NCI-H146 (cell line): ENCODE results near the gene LY86.
"Not testable (repeated sequence)": the region's sequence is repeated elsewhere in the genome, so short reads cannot be mapped to it uniquely, and the experiment has no call there.

Experiments
- DNase-seq: peaks from one replicate; lab custom pipeline; 2025; lab: John Stamatoyannopoulos, UW

LY86 gene

DNA sequence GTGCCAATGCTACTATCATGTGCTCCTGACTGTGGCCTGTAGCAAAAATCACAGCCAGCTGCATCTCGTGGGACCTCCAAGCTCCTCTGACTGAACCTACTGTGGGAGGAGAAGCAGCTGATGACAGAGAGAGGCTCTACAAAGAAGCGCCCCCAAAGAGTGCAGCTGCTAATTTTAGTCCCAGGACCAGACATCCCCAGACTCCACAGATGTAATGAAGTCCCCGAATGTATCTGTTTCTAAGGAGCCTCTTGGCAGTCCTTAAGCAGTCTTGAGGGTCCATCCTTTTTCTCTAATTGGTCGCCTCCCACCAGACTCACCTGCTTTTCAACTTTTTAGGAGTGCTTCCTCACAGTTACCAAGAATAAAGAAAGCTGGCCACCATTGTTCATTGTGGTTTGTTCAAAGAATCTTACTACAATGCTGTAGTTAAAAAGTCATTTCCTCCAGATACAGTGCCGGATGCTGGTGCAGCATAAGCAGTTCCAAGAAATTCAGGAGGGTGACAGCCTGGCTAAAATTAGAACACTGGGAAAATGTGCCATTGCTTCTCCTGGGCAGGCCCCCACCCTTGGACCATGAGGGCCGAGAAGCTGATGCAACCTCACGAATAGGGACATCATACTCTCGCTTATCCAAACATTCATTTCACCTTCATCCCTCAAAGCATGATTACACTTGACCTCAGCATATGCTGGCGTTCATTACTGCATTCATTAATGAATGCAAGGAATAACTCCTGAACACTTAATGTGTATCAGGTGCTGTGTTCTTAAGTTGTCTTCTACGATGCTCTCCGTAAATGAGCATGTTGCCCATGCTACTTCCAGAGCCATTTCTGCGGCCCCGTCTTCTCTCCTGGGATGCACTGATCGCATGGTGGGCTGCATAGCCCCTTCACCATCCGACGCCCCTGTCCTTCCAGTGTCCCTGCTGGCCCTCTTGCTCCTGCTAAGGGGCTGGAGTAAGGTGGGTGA is 66.4 kb downstream of the LY86 start:
- no peak for DNase-seq

GRCh38 chr6:6655805-6656251 is 67.3 kb downstream of the LY86 start:
- no peak for DNase-seq

DNA sequence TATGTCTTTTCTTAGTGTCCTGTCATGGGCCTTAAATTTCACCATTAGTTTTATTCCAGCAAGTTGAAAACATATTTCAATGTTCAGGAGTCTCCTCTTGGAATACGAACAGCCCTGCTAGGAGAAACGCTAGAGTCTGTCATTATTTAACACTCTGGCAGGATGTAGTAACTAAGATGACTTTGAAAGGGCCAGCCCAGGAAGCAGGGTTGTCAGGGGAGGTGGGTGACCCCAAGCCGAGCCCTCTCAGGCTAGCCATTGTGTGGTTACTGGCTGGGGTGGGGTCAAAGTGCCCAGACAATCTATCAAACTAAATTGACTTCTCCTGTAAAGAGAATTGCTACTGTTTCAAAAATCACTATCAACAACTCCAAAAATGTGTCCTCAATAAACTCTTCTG is 67.8 kb downstream of the LY86 start:
- no peak for DNase-seq

DNA sequence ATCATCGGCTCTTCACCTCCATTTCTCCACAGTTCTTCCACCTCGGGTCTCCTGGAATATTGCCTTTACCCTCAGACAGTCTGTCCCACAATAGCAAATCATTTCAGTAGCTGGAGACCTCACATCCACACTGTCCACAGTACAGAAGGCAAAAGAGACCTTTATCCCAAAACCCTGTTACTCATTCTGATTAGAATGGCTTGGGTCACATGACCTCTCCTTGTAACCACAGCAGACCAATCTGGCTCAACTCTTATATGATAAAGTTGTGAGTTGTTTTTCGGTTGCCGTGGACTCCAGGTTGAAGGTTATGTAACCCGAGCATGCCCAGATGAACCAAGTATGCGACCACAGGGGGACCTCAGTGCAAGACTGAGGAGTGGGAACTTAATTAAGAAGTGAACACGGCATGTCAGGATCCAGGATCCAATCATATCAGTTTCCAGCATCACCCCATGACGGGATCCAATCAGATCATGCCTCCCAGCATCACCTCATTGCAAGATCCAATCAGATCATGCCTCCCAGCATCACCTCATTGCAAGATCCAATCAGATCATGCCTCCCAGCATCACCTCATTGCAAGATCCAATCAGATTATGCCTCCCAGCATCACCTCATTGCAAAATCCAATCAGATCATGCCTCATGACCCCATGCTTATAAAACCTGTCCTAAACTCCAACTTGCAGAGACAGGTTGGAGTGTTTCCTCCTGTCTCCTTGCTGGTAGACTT is 68.7 kb downstream of the LY86 start:
- no peak for DNase-seq

DNA sequence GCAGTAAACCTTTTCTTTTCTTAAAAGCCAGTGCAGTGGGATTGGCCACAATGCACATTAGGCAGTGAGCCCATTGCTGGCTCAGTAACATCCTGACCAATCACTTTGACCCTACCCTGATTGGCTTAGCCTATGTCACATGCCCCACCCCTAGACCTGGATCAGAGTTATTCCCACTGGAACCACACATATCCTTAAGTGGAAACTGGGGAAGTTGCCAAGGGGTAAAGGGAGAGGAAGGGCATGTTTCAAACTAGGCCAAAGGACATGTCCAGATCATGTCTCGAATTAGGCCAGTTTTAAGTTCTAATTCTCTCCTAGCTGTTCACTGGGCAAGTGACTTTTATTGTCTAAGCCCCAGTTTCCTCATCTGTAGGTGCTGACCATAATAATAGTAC is 69.3 kb downstream of the LY86 start:
- no peak for DNase-seq

DNA sequence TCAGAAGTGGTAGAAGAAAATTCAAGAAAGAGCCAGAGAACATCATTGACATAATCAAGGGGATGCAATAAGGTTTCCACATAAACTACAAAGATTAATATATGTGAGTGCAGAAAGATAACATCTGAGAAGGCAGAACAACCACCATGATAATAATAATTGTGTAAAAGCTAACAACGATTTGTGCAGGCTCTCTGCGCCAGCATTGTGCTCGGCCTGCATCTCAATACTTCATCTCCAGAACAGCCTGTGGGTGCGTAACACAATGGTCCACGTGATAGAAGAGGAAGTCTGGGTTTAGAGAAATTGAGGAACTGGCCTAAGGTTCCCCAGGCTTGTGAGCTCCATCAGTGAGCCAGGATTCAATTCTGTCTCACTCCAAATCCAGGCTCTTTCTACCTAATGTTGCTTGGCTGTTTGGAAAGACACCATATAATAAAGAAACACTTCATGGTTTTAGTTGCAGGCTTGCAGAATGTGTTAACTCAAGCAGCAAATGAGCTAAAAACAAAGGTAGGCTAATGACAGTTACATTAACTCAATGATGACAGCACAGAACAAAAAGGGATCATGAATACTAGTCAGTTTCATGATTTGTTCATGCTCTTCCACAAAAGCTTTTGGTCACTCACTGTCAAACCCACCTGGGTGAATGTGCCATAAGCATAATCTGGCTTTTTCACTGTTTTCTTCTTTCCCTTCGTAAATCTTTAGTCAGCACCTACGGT is 71.2 kb downstream of the LY86 start:
- no peak for DNase-seq

- no peak for DNase-seq
Observed at GRCh38 chr6:6660339-6661045, 72.0 kb downstream of the LY86 start.

DNA sequence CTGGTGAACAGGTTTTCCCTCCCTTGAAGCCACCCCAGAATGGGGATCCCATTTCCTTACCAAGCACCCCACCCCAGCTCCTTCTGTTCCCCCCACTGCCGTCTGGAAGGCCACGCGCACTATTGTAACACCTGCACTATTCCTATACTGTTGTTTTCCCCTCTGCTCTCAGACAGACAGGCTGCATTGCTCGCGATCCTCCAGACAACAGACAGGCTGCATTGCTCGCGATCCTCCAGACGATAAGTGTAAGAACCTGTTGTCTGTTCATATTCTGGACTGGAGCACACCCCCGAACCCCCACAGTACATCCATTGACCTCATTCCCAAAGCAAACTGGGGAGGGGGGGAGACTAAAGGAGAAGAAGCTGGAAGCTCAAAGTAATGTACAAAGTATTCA is 72.7 kb downstream of the LY86 start:
- DNase-seq, result no peak

GRCh38 chr6:6661684-6662083 is 73.2 kb downstream of the LY86 start:
- DNase-seq, result peak; percentile 81

GRCh38 chr6:6663421-6664135 is 75.1 kb downstream of the LY86 start:
- no peak for DNase-seq

DNA sequence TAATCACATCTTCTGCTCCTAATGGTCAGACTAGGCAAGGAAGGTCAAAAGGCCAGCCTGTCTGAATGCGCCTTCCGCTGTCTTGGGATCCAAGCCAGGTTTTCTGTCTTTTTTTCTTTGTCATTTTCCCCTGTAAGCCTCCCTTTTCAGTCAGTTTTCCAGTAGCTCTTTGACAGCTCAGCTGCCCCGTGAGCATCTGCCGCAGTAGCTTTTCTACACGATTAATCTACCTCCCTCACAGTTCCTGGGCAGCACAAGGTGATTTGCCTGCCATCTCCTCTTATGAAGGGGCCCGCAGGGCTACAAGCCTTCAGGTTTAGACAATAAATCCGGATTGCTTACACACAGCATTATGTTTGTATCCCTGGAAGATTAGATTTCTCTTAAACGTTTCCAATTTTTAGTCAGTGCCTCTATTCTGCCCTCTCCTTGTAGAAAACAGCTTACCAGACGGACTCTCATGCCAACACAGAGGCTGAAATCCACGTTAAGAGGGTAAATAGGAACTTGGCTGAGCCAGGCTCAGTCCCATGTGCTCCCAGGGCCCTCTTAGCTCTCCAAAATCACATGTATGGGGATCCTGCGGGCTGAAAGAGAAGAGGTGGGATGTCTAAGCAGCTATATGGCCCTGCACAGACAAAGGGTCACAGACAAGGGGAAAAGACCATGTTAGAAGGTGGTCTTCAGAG is 77.2 kb downstream of the LY86 start:
- DNase-seq, result peak; percentile 10

DNA sequence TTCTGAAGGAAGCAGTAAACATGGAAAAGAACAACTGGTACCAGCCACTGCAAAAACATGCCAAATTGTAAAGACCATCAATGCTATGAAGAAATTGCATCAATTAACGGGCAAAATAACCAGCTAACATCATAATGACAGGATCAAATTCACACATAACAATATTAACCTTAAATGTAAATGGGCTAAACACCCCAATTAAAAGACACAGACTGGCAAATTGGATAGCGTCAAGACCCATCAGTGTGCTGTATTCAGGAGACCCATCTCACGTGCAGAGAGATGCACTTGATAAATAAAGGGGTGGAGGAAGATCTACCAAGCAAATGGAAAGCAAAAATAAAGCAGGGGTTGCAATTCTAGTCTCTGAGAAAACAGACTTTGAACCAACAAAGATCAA is 81.6 kb downstream of the LY86 start:
- DNase-seq, result not testable (repeated sequence)

GRCh38 chr6:6674872-6675271 is 86.4 kb downstream of the LY86 start:
- DNase-seq, result no peak

DNA sequence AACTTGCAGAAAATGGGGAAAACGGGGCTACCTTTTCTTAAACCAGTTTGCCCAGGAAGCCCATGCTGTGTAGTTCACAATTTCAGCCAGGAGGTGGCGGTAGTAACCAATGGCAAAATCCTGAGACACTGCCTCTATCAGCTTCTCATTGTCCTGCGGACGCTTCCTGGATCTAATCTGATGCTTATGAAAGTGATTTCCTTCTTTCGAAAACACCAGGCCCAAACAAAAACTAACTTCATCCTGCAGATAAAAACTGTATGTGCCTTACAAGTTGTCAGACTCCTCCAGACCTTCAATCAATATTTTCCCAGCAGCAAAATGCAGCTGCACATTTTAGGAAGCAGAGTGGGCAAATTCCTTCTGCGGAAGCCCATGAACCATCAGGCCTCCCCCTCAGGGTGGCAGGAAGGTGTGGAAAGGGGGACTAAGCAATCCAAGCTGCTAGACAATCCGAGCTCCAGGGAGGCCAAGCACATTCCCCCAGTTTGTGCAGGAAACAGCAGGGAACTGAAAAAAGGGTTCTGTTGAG is 88.5 kb downstream of the LY86 start:
- DNase-seq, result peak; percentile 68

- peak; percentile 87 for DNase-seq
Observed at GRCh38 chr6:6678185-6678671, 89.7 kb downstream of the LY86 start.

DNA sequence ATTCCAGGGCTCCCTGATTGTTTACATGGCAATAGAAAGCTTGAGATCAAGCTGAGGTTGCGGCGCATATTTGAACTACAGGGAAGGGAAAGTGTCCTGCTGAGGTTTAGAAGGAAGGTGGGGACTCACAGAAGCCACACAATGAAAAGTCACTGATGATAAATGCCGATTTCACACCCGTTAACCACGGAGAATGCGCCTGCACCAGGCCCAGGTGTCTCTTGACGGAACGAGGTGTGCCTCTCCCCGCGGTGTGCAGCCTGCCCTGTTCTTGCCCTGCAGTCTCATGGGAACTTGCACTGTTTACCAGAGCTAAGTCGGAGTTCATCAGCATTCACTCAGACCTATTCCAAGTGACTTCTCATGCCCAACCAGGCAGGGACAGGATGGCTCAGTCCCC is 90.3 kb downstream of the LY86 start:
- peak; percentile 70 for DNase-seq

GRCh38 chr6:6679633-6680032 is 91.1 kb downstream of the LY86 start:
- no peak for DNase-seq

DNA sequence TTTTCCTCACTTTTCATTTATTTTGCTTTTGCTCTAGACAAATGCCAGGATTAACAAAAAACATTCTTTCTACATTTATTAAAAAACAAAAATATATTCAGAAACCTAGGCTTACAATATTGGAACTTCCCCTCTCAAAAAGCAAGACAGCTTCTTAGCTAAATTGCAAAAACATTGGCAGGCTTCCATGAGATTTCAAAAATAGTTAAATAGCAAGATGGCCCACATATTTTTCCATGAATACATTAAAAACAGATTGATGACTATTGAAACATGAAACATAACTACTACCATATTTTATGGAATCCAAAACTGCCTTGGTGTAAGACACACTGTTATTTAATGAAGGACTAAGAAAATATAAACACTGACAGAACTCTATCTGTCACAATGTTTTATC is 92.0 kb downstream of the LY86 start:
- no peak for DNase-seq

DNA sequence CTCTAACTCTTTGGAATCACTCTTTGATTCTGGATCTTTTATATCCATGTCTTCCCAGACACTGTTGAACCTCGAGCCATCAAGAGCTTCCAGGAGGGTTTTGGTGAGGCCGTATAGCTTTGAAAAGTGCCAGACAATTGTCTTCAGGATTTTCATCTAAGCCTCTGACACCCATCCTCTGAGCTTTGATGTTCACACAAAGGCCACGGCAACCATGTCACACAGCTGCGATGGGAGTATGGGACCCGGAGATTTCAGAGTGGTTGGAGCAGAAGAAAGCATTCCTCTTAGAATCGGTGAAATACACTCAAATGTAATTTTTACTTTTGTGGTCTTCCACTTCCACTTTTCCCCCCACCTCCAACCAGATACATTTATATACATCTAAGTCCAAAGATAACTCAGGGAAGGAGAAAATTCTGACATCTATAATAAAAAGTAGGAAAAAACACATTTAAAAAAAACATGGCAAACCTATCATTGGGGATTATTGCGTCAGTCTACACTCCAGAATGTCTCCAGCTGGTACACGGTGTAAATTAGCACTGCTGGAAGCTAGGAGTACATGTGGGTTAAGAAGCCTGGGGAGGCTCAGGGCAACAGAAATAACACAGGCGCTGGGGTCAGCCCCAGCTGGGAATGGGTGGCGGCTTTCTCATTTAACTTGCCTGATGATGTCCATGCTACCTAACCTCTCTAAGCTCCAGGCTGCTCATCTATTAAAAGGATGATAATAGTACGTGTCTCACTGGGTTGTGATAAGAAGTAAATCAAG is 92.7 kb downstream of the LY86 start:
- peak; percentile 32 for DNase-seq
